HepG2 (cell line): ENCODE data around the gene TIMM23.
"Not testable (repeated sequence)": the region's sequence is repeated elsewhere in the genome, so short reads cannot be mapped to it uniquely, and the experiment has no call there.

Source experiments
- ATF2 ChIP-seq: sonication (generic); formaldehyde crosslinking; IDR thresholded peaks from 2 replicates; pipeline ENCODE4 v1.4.0; 2020; ENCODE audit warnings: missing genetic modification reagents
- CREM ChIP-seq, 2 experiments: sonication (generic) in 1 of 2; formaldehyde crosslinking in 1 of 2; IDR thresholded peaks; 2 replicates each; pipeline versions ENCODE4 v1.4.0 to v1.6.1; 2016 to 2020; ENCODE audit warnings: antibody characterized with exemption in 1 of 2, mild to moderate bottlenecking in 1 of 2, missing genetic modification reagents in 1 of 2
- CTCF ChIP-seq: sonication (generic); formaldehyde crosslinking; IDR thresholded peaks from 2 replicates; pipeline ENCODE4 v1.5.0; 2020; ENCODE audit warnings: mild to moderate bottlenecking, missing genetic modification reagents, moderate library complexity
- MXI1 ChIP-seq: IDR thresholded peaks from 3 replicates; pipeline ENCODE4 v1.6.1; 2012; ENCODE audit warnings: low read depth, low read length, inconsistent platforms, borderline replicate concordance
- POLR2A ChIP-seq, 2 experiments: IDR thresholded peaks; 2 replicates each; pipeline ENCODE4 v1.6.1; 2011; ENCODE audit warnings: low read depth in 2 of 2, low read length in 2 of 2, mild to moderate bottlenecking in 1 of 2, moderate library complexity in 1 of 2; ENCODE audit not compliant: insufficient read depth in 1 of 2
- RARG ChIP-seq: sonication (generic); formaldehyde crosslinking; IDR thresholded peaks from 2 replicates; pipeline ENCODE4 v1.4.0; 2020; ENCODE audit warnings: low read depth, mild to moderate bottlenecking, missing genetic modification reagents
- TAF1 ChIP-seq: sonication (generic); formaldehyde crosslinking; IDR thresholded peaks from 2 replicates; pipeline ENCODE4 v1.4.0; 2020; ENCODE audit warnings: missing genetic modification reagents
- TFAP4 ChIP-seq: sonication (generic); IDR thresholded peaks from 2 replicates; pipeline ENCODE4 v1.6.1; 2016; ENCODE audit warnings: low read depth, borderline replicate concordance
- ZNF850 ChIP-seq: sonication (generic); formaldehyde crosslinking; conservative IDR thresholded peaks from 2 replicates; pipeline ENCODE4 v1.9.0; 2021; ENCODE audit warnings: mild to moderate bottlenecking, missing genetic modification reagents
- TF ChIP-seq, protein P1 (sequence below): sonication (generic); formaldehyde crosslinking; IDR thresholded peaks from 2 replicates; pipeline ENCODE4; 2020; ENCODE audit warnings: missing genetic modification reagents, mild to moderate bottlenecking, borderline replicate concordance
- TF ChIP-seq, protein P2 (sequence below): sonication (generic); formaldehyde crosslinking; IDR thresholded peaks from 2 replicates; pipeline ENCODE4 v1.4.0; 2020; ENCODE audit warnings: missing genetic modification reagents
- TF ChIP-seq, protein P3 (sequence below): sonication (generic); formaldehyde crosslinking; IDR thresholded peaks from 2 replicates; pipeline ENCODE4 v1.4.0; 2020; ENCODE audit warnings: missing genetic modification reagents

GRCh38 chr10:46002189-46002687 is 29.9 kb downstream of the TIMM23 start:
- TF ChIP-seq TAF1; CREM (CRISPR knock-in tag; IDR thresholded peaks at IDR 0.05); POLR2A (IDR thresholded peaks at IDR 0.05; ENCODE audit: insufficient read depth in 1 of 2, low read depth in 2 of 2, low read length in 2 of 2); RARG (CRISPR knock-in tag); TFAP4; MXI1; CTCF; ZNF850 (CRISPR knock-in tag): not testable (repeated sequence)
- TF ChIP-seq, protein P1, sequence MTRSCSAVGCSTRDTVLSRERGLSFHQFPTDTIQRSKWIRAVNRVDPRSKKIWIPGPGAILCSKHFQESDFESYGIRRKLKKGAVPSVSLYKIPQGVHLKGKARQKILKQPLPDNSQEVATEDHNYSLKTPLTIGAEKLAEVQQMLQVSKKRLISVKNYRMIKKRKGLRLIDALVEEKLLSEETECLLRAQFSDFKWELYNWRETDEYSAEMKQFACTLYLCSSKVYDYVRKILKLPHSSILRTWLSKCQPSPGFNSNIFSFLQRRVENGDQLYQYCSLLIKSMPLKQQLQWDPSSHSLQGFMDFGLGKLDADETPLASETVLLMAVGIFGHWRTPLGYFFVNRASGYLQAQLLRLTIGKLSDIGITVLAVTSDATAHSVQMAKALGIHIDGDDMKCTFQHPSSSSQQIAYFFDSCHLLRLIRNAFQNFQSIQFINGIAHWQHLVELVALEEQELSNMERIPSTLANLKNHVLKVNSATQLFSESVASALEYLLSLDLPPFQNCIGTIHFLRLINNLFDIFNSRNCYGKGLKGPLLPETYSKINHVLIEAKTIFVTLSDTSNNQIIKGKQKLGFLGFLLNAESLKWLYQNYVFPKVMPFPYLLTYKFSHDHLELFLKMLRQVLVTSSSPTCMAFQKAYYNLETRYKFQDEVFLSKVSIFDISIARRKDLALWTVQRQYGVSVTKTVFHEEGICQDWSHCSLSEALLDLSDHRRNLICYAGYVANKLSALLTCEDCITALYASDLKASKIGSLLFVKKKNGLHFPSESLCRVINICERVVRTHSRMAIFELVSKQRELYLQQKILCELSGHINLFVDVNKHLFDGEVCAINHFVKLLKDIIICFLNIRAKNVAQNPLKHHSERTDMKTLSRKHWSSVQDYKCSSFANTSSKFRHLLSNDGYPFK (CRISPR knock-in tag) = not testable (repeated sequence)
- peak; percentile 49; the same call in 1 of the 2 replicates for TF ChIP-seq CREM (IDR thresholded peaks at IDR 0.05)
- TF ChIP-seq, protein P2, sequence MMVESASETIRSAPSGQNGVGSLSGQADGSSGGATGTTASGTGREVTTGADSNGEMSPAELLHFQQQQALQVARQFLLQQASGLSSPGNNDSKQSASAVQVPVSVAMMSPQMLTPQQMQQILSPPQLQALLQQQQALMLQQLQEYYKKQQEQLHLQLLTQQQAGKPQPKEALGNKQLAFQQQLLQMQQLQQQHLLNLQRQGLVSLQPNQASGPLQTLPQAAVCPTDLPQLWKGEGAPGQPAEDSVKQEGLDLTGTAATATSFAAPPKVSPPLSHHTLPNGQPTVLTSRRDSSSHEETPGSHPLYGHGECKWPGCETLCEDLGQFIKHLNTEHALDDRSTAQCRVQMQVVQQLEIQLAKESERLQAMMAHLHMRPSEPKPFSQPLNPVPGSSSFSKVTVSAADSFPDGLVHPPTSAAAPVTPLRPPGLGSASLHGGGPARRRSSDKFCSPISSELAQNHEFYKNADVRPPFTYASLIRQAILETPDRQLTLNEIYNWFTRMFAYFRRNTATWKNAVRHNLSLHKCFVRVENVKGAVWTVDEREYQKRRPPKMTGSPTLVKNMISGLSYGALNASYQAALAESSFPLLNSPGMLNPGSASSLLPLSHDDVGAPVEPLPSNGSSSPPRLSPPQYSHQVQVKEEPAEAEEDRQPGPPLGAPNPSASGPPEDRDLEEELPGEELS (CRISPR knock-in tag) = peak; percentile 45; the same call in 1 of the 2 replicates
- peak; percentile 48; the same call in 1 of the 2 replicates for TF ChIP-seq ATF2
- TF ChIP-seq, protein P3, sequence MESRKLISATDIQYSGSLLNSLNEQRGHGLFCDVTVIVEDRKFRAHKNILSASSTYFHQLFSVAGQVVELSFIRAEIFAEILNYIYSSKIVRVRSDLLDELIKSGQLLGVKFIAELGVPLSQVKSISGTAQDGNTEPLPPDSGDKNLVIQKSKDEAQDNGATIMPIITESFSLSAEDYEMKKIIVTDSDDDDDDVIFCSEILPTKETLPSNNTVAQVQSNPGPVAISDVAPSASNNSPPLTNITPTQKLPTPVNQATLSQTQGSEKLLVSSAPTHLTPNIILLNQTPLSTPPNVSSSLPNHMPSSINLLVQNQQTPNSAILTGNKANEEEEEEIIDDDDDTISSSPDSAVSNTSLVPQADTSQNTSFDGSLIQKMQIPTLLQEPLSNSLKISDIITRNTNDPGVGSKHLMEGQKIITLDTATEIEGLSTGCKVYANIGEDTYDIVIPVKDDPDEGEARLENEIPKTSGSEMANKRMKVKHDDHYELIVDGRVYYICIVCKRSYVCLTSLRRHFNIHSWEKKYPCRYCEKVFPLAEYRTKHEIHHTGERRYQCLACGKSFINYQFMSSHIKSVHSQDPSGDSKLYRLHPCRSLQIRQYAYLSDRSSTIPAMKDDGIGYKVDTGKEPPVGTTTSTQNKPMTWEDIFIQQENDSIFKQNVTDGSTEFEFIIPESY = not testable (repeated sequence)
